K562 (cell line): ENCODE data around the gene ACKR3. TPM values are rescaled to one million over a fixed set of nuclear protein-coding genes. Genes with fewer than 3 reads are reported as not detected.

Source experiments
- ATAC-seq: fragments of 200-7000 bp; cut with Tn5 transposase; 3 replicates; pipeline ENCODE4 v1.9.1; 2020; ENCODE audit warnings: moderate library complexity
- BruUV-seq: library from RNA; stranded (reverse); fragments of 400-500 nt; replicated peaks from 2 replicates; lab custom pipeline; 2021; lab: Mats Ljungman, UMichigan
- CTCF ChIA-PET: fragments of 300-600 bp; formaldehyde crosslinking; extraction: SDS; loops from one replicate; lab custom pipeline; 2021; ENCODE audit warnings: low intra/inter-chr PET ratio; lab: Yijun Ruan, JAX
- POLR2A ChIA-PET: fragments of 300-600, 350-650 bp; sonication (Branson Sonifier 250); formaldehyde crosslinking; extraction: SDS; loops from one replicate; lab custom pipeline; 2021; ENCODE audit warnings: antibody characterized with exemption, inconsistent platforms; lab: Yijun Ruan, JAX
- DNase-seq, 4 experiments: peaks; one replicate each; pipeline versions ENCODE4 v3.0.0 to v3.0.0-alpha.2; 2011 to 2018; ENCODE audit warnings: low spot score in 3 of 4, mixed read lengths in 3 of 4; ENCODE audit errors: extremely low read depth in 1 of 4
- FAIRE-seq: peaks from 2 replicates; lab custom pipeline; 2011; peaks lifted over from hg19 to GRCh38; lab: Jason Lieb, UNC
- H2AFZ ChIP-seq: 2 replicates; pipeline ENCODE4 v1.6.0; 2011; ENCODE audit warnings: low read depth, low read length, control low read depth, inconsistent platforms
- H3K27ac ChIP-seq: fragments of 200-600 bp; 3 replicates; pipeline ENCODE4 v1.8.0; 2011; ENCODE audit warnings: low read depth, mild to moderate bottlenecking, control low read depth, inconsistent platforms, low read length, moderate library complexity, mixed read lengths; ENCODE audit errors: extremely low read depth
- H3K27me3 ChIP-seq, 2 experiments: fragments of 300-600 bp in 1 of 2; 2 replicates in 1 of 2; 3 replicates in 1 of 2; pipeline versions ENCODE4 v1.6.0 to v1.8.0; 2011; ENCODE audit warnings: inconsistent platforms in 2 of 2, low read length in 2 of 2, mild to moderate bottlenecking in 1 of 2, mixed read lengths in 1 of 2, moderate library complexity in 1 of 2; ENCODE audit not compliant: control insufficient read depth in 2 of 2, insufficient read depth in 2 of 2
- H3K36me3 ChIP-seq: fragments of 300-600 bp; 3 replicates; pipeline ENCODE4 v1.8.0; 2011; ENCODE audit warnings: mild to moderate bottlenecking, low read length, inconsistent platforms; ENCODE audit not compliant: control insufficient read depth, insufficient read depth
- H3K4me1 ChIP-seq, 2 experiments: fragments of 200-600 bp in 1 of 2; replicated peaks in 1 of 2; 2 replicates in 1 of 2; 3 replicates in 1 of 2; pipeline versions ENCODE4 v1.5.1 to v1.8.0; 2011; ENCODE audit warnings: inconsistent platforms in 2 of 2, low read length in 2 of 2, mild to moderate bottlenecking in 1 of 2, mixed read lengths in 1 of 2, moderate library complexity in 1 of 2; ENCODE audit not compliant: control insufficient read depth in 2 of 2, insufficient read depth in 2 of 2
- H3K4me2 ChIP-seq: 2 replicates; pipeline ENCODE4 v1.6.1; 2011; ENCODE audit warnings: low read length, control low read depth, inconsistent platforms, mixed read lengths; ENCODE audit not compliant: insufficient read depth
- H3K4me3 ChIP-seq: fragments of 200-600 bp; sonication (generic), shearing (Covaris generic); 2 replicates; pipeline ENCODE4 v1.5.1; 2016; ENCODE audit warnings: control low read depth, inconsistent platforms
- H3K79me2 ChIP-seq: fragments of 200-600 bp; 3 replicates; pipeline ENCODE4 v1.8.0; 2011; ENCODE audit warnings: low read length, inconsistent platforms; ENCODE audit not compliant: control insufficient read depth, insufficient read depth
- H3K9ac ChIP-seq, 2 experiments: 2 replicates each; pipeline versions ENCODE4 v1.6.0 to v1.6.1; 2011; ENCODE audit warnings: low read depth in 2 of 2, low read length in 2 of 2, control low read depth in 1 of 2, inconsistent platforms in 1 of 2, mild to moderate bottlenecking in 1 of 2, mixed read lengths in 1 of 2; ENCODE audit not compliant: insufficient read depth in 1 of 2
- H3K9me1 ChIP-seq: one replicate; pipeline ENCODE4 v1.6.0; 2011; ENCODE audit warnings: inconsistent platforms, mild to moderate bottlenecking, low read length, moderate library complexity; ENCODE audit not compliant: control insufficient read depth, insufficient read depth
- H3K9me3 ChIP-seq: replicated peaks from 2 replicates; pipeline ENCODE4 v1.5.1; 2011; ENCODE audit warnings: low read depth, low read length, inconsistent platforms; ENCODE audit not compliant: control insufficient read depth, insufficient read depth
- H4K20me1 ChIP-seq: replicated peaks from 2 replicates; pipeline ENCODE4 v1.6.1; 2011; ENCODE audit warnings: low read length, inconsistent platforms, mixed read lengths; ENCODE audit not compliant: control insufficient read depth, insufficient read depth
- HOXB6 ChIP-seq: fragments of 250-450 bp; sonication (Bioruptor Pico); IDR thresholded peaks from 2 replicates; pipeline ENCODE4 v1.5.1; 2022; ENCODE audit warnings: mild to moderate bottlenecking, borderline replicate concordance
- ZNF277 ChIP-seq: fragments of 250-450 bp; sonication (Bioruptor Pico); IDR thresholded peaks from 2 replicates; pipeline ENCODE4 v1.8.0; 2022; ENCODE audit warnings: inconsistent platforms, mild to moderate bottlenecking, moderate library complexity, borderline replicate concordance
- WGBS: fragments of 100-300 bp; shearing (Covaris generic); methylation state at CpG from one replicate; pipeline ENCODE4 v1.1.6; 2016; ENCODE audit warnings: low coverage, mixed read lengths; ENCODE audit not compliant: insufficient coverage; ENCODE audit errors: missing lambda C conversion rate; 5-methylcytosine and 5-hydroxymethylcytosine counted together
- in situ Hi-C: fragments of 300-500 bp; cut with MboI; formaldehyde crosslinking; loops from 4 replicates; pipeline ENCODE4 v1.15.0; 2018; ENCODE audit warnings: inconsistent platforms, mixed read lengths
- intact Hi-C: fragments of 100-400 bp; cut with micrococcal nuclease; formaldehyde crosslinking; loops from 2 replicates; pipeline ENCODE4 v1.14.2; 2022
- polyA plus RNA-seq, 8 experiments: library from polyadenylated mRNA; depleted of rRNA in 4 of 8; stranded (reverse) in 5 of 8; unstranded in 3 of 8; fragments of >200 nt; fragmentation: Nextera tagmentation in 2 of 8; fragmentation: Illumina TruSeq in 1 of 8; extraction: Ambion mirVana in 2 of 8; extraction: Trizol in 1 of 8; gene quantifications; 2 replicates each; pipeline versions ENCODE4 v1.2.1 to v1.2.3, GENCODE V29; 2011 to 2014; ENCODE audit warnings: inconsistent platforms in 1 of 8, missing spikeins in 1 of 8
- total RNA-seq, 7 experiments: library from RNA; depleted of rRNA in 6 of 7; stranded (reverse); fragments of >200 nt in 6 of 7; fragmentation: Illumina TruSeq in 2 of 7; extraction: Trizol in 2 of 7; gene quantifications; 2 replicates each; pipeline versions ENCODE4 v1.2.1 to v1.2.3, GENCODE V29; 2011 to 2021; ENCODE audit warnings: low replicate concordance in 1 of 7
- TF ChIP-seq, protein P1 (sequence below): sonication (generic); formaldehyde crosslinking; IDR thresholded peaks from 2 replicates; pipeline ENCODE4 v1.8.0; 2022; ENCODE audit warnings: mild to moderate bottlenecking, missing genetic modification reagents, borderline replicate concordance

The ACKR3 gene
- total and polyA plus RNA-seq, 9 of the 15 experiments (the other 6 are each of a cell fraction or from before 2014, with no cell fraction given) = 0.07 TPM; not detected in 8

DNA sequence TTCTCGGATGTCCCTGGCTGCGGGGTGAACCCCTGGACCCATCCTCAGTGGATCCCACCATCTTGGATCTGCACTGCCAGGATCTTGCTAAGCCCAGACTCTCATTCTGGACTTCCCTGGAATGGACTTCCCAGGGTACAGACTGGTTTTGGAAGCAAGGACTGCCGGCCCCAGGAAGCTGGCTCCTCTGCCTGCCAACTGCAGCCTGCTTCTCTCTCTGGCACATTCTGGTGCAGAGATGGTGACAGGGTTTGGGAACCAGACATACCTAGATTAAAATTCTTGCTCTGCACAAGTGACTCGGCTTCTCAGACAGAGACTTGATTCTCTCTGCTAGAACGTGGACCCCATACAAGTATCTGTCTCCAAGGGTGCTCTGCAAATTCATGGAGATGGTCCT, 29.4 kb downstream of the ACKR3 start:
- H3K4me1 ChIP-seq = no peaks in the 10 kb centered on the region
- no peaks in the 10 kb centered on the region for H4K20me1 ChIP-seq
- no peak for DNase-seq
- TF ChIP-seq ZNF277 (no peak), HOXB6 (CRISPR knock-in tag) (no peak)
- TF ChIP-seq, protein P1, sequence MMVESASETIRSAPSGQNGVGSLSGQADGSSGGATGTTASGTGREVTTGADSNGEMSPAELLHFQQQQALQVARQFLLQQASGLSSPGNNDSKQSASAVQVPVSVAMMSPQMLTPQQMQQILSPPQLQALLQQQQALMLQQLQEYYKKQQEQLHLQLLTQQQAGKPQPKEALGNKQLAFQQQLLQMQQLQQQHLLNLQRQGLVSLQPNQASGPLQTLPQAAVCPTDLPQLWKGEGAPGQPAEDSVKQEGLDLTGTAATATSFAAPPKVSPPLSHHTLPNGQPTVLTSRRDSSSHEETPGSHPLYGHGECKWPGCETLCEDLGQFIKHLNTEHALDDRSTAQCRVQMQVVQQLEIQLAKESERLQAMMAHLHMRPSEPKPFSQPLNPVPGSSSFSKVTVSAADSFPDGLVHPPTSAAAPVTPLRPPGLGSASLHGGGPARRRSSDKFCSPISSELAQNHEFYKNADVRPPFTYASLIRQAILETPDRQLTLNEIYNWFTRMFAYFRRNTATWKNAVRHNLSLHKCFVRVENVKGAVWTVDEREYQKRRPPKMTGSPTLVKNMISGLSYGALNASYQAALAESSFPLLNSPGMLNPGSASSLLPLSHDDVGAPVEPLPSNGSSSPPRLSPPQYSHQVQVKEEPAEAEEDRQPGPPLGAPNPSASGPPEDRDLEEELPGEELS (CRISPR knock-in tag) = no peak
- TF ChIP-seq, all 486 proteins: peak for 0
- peaks cover 0 to 2% of the 10 kb centered on the region in 2 experiments; a peak in 1 of 5 replicates for H3K27me3 ChIP-seq
- no peaks in the 10 kb centered on the region for H3K79me2 ChIP-seq
- FAIRE-seq (no peak), ATAC-seq (no peak)
- H3K9me1 ChIP-seq = no peaks in the 10 kb centered on the region
- no peak overlapping the region for H3K27ac ChIP-seq
- H3K4me3 ChIP-seq = no peak overlapping the region
- ChIA-PET CTCF (no interaction called here), POLR2A (interaction anchor here (0.7 kb wide), 1 partner anchor 83 kb away, joined by 3 read pairs; no protein-coding TSS in a partner anchor)
- in situ Hi-C loops = no loop called here
- H3K4me2 ChIP-seq = no peak overlapping the region
- H3K9ac ChIP-seq = no peak overlapping the region
- no peak overlapping the region for H2AFZ ChIP-seq
- intact Hi-C loops = no loop called here
- H3K36me3 ChIP-seq = no peaks in the 10 kb centered on the region
- WGBS = 0% methylated on average over 3 of the region's 5 CpGs
- H3K9me3 ChIP-seq = no peaks in the 10 kb centered on the region
- no TSS peak for BruUV-seq
